H1 (cell line): Measurements from ENCODE around the gene NFKB1. TPM values are rescaled to one million over a fixed set of nuclear protein-coding genes. Genes with fewer than 3 reads are reported as not detected.

Source experiments
- CTCF ChIA-PET: fragments of 300-600 bp; sonication (Branson Sonifier 250); formaldehyde crosslinking; loops from one replicate; lab custom pipeline; 2021; ENCODE audit not compliant: partially characterized antibody; lab: Charles Lee
- POLR2A ChIA-PET: fragments of 300-600 bp; sonication (Branson Sonifier 250); formaldehyde crosslinking; loops from one replicate; lab custom pipeline; 2021; ENCODE audit warnings: inconsistent platforms; ENCODE audit not compliant: partially characterized antibody; lab: Charles Lee
- DNase-seq, 2 experiments: peaks; one replicate each; pipeline versions ENCODE4 v3.0.0 to v3.0.0-alpha.2; 2010 to 2022; ENCODE audit warnings: low spot score in 2 of 2, low read depth in 1 of 2, mixed read lengths in 1 of 2
- FAIRE-seq: peaks from 2 replicates; lab custom pipeline; 2011; peaks lifted over from hg19 to GRCh38; lab: Jason Lieb, UNC
- H2AFZ ChIP-seq: 2 replicates; pipeline ENCODE4 v1.8.1; 2012; ENCODE audit warnings: low read length, inconsistent platforms
- H2AK5ac ChIP-seq: 2 replicates; pipeline ENCODE4 v1.6.1; 2013; ENCODE audit warnings: low read depth, low read length
- H2BK120ac ChIP-seq: replicated peaks from 2 replicates; pipeline ENCODE3; 2013; ENCODE audit warnings: low read depth, low read length, inconsistent platforms
- H2BK12ac ChIP-seq: 2 replicates; pipeline ENCODE4 v1.6.1; 2013; ENCODE audit warnings: low read depth, low read length
- H2BK15ac ChIP-seq: 2 replicates; pipeline ENCODE4 v1.6.1; 2013; ENCODE audit warnings: low read length
- H2BK20ac ChIP-seq: 2 replicates; pipeline ENCODE4 v1.6.1; 2013; ENCODE audit warnings: low read length
- H2BK5ac ChIP-seq: 2 replicates; pipeline ENCODE4 v1.6.1; 2013; ENCODE audit warnings: low read depth, low read length
- H3K14ac ChIP-seq: 2 replicates; pipeline ENCODE4 v1.6.1; 2013; ENCODE audit warnings: inconsistent platforms; ENCODE audit not compliant: insufficient read length
- H3K18ac ChIP-seq: 2 replicates; pipeline ENCODE4 v1.6.1; 2013; ENCODE audit warnings: low read length; ENCODE audit errors: extremely low read depth
- H3K23ac ChIP-seq: 2 replicates; pipeline ENCODE4 v1.6.1; 2013; ENCODE audit warnings: inconsistent platforms; ENCODE audit not compliant: insufficient read length
- H3K23me2 ChIP-seq: 2 replicates; pipeline ENCODE4 v1.6.1; 2013; ENCODE audit warnings: low read depth, low read length
- H3K27ac ChIP-seq: 2 replicates; pipeline ENCODE4 v1.6.1; 2011; ENCODE audit warnings: low read depth, low read length, inconsistent platforms
- H3K27me3 ChIP-seq, 4 experiments: replicated peaks in 1 of 4; 1 replicate in 1 of 4; 2 replicates in 3 of 4; pipeline versions ENCODE4 v1.6.1 to v1.8.1; 2011 to 2013; ENCODE audit warnings: low read length in 3 of 4, mild to moderate bottlenecking in 3 of 4, inconsistent platforms in 2 of 4, mixed read lengths in 2 of 4, moderate library complexity in 1 of 4; ENCODE audit not compliant: control insufficient read depth in 3 of 4, insufficient read depth in 3 of 4; ENCODE audit errors: extremely low read depth in 1 of 4
- H3K36me3 ChIP-seq, 4 experiments: 2 replicates each; pipeline versions ENCODE4 v1.6.1 to v1.8.1; 2011 to 2013; ENCODE audit warnings: mild to moderate bottlenecking in 4 of 4, low read length in 3 of 4, moderate library complexity in 2 of 4, control low read depth in 1 of 4, inconsistent platforms in 1 of 4; ENCODE audit not compliant: insufficient read depth in 4 of 4, control insufficient read depth in 2 of 4
- H3K4ac ChIP-seq: replicated peaks from 2 replicates; pipeline ENCODE3; 2013; ENCODE audit warnings: low read length, low read depth, mixed read lengths, inconsistent platforms; ENCODE audit not compliant: insufficient read length
- H3K4me1 ChIP-seq, 4 experiments: replicated peaks in 1 of 4; 1 replicate in 1 of 4; 2 replicates in 3 of 4; pipeline versions ENCODE4 v1.6.1 to v1.8.1; 2011 to 2013; ENCODE audit warnings: low read length in 3 of 4, inconsistent platforms in 2 of 4, mixed read lengths in 1 of 4; ENCODE audit not compliant: insufficient read depth in 4 of 4, control insufficient read depth in 3 of 4
- H3K4me2 ChIP-seq, 2 experiments: 2 replicates each; pipeline versions ENCODE4 v1.6.1 to v1.8.1; 2011 to 2013; ENCODE audit warnings: low read depth in 2 of 2, low read length in 2 of 2, control low read depth in 1 of 2, inconsistent platforms in 1 of 2, mild to moderate bottlenecking in 1 of 2; ENCODE audit not compliant: insufficient read depth in 1 of 2
- H3K4me3 ChIP-seq, 4 experiments: fragments of 200-600, 300-600 bp in 1 of 4; sonication (generic), shearing (Covaris generic), sonication (Bioruptor Twin) in 1 of 4; 2 replicates each; pipeline versions ENCODE4 v1.5.1 to v1.8.1; 2011 to 2016; ENCODE audit warnings: low read length in 4 of 4, low read depth in 3 of 4, control low read depth in 2 of 4, inconsistent platforms in 2 of 4, mild to moderate bottlenecking in 2 of 4, mixed read lengths in 1 of 4, moderate library complexity in 1 of 4; ENCODE audit not compliant: insufficient read depth in 2 of 4; ENCODE audit errors: extremely low read depth in 1 of 4
- H3K56ac ChIP-seq: replicated peaks from 2 replicates; pipeline ENCODE3; 2013; ENCODE audit warnings: low read depth, mild to moderate bottlenecking, mixed read lengths, low read length, inconsistent platforms; ENCODE audit not compliant: insufficient read length
- H3K79me1 ChIP-seq: 2 replicates; pipeline ENCODE4 v1.6.1; 2013; ENCODE audit warnings: low read depth, low read length, control low read depth
- H3K79me2 ChIP-seq, 2 experiments: 2 replicates each; pipeline versions ENCODE4 v1.6.1 to v1.8.1; 2012 to 2013; ENCODE audit warnings: low read length in 2 of 2, mild to moderate bottlenecking in 2 of 2, inconsistent platforms in 1 of 2; ENCODE audit not compliant: insufficient read depth in 2 of 2, control insufficient read depth in 1 of 2
- H3K9ac ChIP-seq, 4 experiments: replicated peaks in 1 of 4; 1 replicate in 1 of 4; 2 replicates in 3 of 4; pipeline versions ENCODE4 v1.6.1 to v1.8.1; 2011 to 2013; ENCODE audit warnings: low read depth in 3 of 4, low read length in 3 of 4, control low read depth in 2 of 4, mild to moderate bottlenecking in 2 of 4, moderate library complexity in 2 of 4, inconsistent platforms in 1 of 4; ENCODE audit errors: extremely low read depth in 1 of 4
- H3K9me3 ChIP-seq, 2 experiments: 2 replicates each; pipeline versions ENCODE4 v1.6.1 to v1.8.1; 2012 to 2013; ENCODE audit warnings: mild to moderate bottlenecking in 2 of 2, moderate library complexity in 2 of 2, control low read depth in 1 of 2, inconsistent platforms in 1 of 2, low read depth in 1 of 2, low read length in 1 of 2, mixed read lengths in 1 of 2; ENCODE audit not compliant: insufficient read depth in 2 of 2
- H4K20me1 ChIP-seq, 2 experiments: replicated peaks in 1 of 2; 2 replicates each; pipeline versions ENCODE3 to v1.8.1; 2011 to 2013; ENCODE audit warnings: inconsistent platforms in 2 of 2, low read length in 2 of 2, mild to moderate bottlenecking in 1 of 2; ENCODE audit not compliant: insufficient read depth in 2 of 2, control insufficient read depth in 1 of 2
- H4K5ac ChIP-seq: 2 replicates; pipeline ENCODE4 v1.6.1; 2013; ENCODE audit warnings: low read length, low read depth, mixed read lengths, inconsistent platforms; ENCODE audit not compliant: insufficient read length
- H4K8ac ChIP-seq: 2 replicates; pipeline ENCODE4 v1.8.0; 2013; ENCODE audit warnings: mild to moderate bottlenecking, moderate library complexity, low read length, inconsistent platforms; ENCODE audit not compliant: insufficient read depth; ENCODE audit errors: extremely low read depth
- H4K91ac ChIP-seq: replicated peaks from 2 replicates; pipeline ENCODE3; 2013; ENCODE audit warnings: low read length, mixed read lengths, inconsistent platforms; ENCODE audit not compliant: insufficient read length
- SP1 ChIP-seq: IDR thresholded peaks from 2 replicates; pipeline ENCODE4 v1.6.1; 2011; ENCODE audit warnings: low read depth, low read length
- WGBS, 2 experiments: shearing (Covaris generic) in 1 of 2; methylation state at CpG; one replicate each; pipeline versions ENCODE4 v1.1.6 to v1.1.7; 2013 to 2015; ENCODE audit warnings: low lambda C conversion rate in 2 of 2, mixed read lengths in 2 of 2, inconsistent platforms in 1 of 2, low coverage in 1 of 2, missing lambda C conversion rate in 1 of 2; ENCODE audit not compliant: insufficient replicate concordance in 2 of 2, insufficient coverage in 1 of 2, insufficient read length in 1 of 2; ENCODE audit errors: extremely low coverage in 1 of 2, missing lambda C conversion rate in 1 of 2; 5-methylcytosine and 5-hydroxymethylcytosine counted together
- polyA plus RNA-seq, 7 experiments: library from polyadenylated mRNA; depleted of rRNA in 3 of 7; stranded (reverse) in 5 of 7; unstranded in 2 of 7; fragments of >200 nt in 5 of 7; fragments of 200-250 nt in 2 of 7; gene quantifications; 1 replicate in 5 of 7; 2 replicates in 1 of 7; 4 replicates in 1 of 7; pipeline versions ENCODE4 v1.2.1 to v1.2.3, GENCODE V29; 2011 to 2013; ENCODE audit warnings: missing spikeins in 2 of 7, mixed read lengths in 2 of 7
- total RNA-seq: library from RNA; stranded (reverse); fragmentation: NEBNext Ultra II Directional; extraction: Animal tissue kit (Norgen Biotek cat#: 25700); gene quantifications from 2 replicates; pipeline ENCODE4 v1.2.1, GENCODE V29; 2021

NFKB1 gene
- total and polyA plus RNA-seq, 2 of the 8 experiments (the other 6 are each of a cell fraction or from before 2014, with no cell fraction given) = 2.9 to 6.8 TPM

DNA sequence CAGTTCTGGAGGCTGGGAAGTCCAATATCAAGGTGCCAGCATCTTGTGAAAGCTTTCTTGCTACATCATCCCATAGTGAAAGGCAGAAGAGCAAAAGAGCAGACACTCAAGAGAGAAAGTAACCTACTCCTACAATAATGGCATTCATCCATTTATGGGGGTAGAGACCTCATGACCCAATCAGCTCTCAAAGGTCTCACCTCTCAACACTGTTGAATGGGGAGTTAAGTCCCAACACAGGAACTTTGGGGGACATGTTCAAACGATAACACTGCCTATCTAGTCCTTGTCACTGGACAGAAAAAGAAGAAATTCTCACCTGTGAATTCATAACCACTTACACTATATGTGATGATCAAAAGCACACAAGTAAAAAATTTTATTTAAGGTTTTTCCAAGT, 6.6 kb upstream of the NFKB1 start:
- FAIRE-seq (no peak), DNase-seq (no peak)
- H3K56ac ChIP-seq = no peak overlapping the region
- no peak overlapping the region for H3K9ac ChIP-seq
- no peak for TF ChIP-seq SP1
- H2AFZ ChIP-seq = no peak overlapping the region
- no peak overlapping the region for H4K5ac ChIP-seq
- no peak overlapping the region for H2BK5ac ChIP-seq
- CTCF ChIA-PET = interaction anchor here (0.8 kb wide), 1 partner anchor 130 kb away, joined by 3 read pairs; no protein-coding TSS in a partner anchor
- no peaks in the 10 kb centered on the region for H3K79me2 ChIP-seq
- H3K4me1 ChIP-seq = no peaks in the 10 kb centered on the region
- no peak overlapping the region for H3K23ac ChIP-seq
- no peaks in the 10 kb centered on the region for H4K20me1 ChIP-seq
- H2BK120ac ChIP-seq = no peak overlapping the region
- H3K9me3 ChIP-seq = no peaks in the 10 kb centered on the region
- H3K23me2 ChIP-seq = no peaks in the 10 kb centered on the region
- no peaks in the 10 kb centered on the region for H3K27me3 ChIP-seq
- no peak overlapping the region for H3K4me2 ChIP-seq
- H3K4ac ChIP-seq = no peak overlapping the region
- no peaks in the 10 kb centered on the region for H3K79me1 ChIP-seq
- H3K18ac ChIP-seq = no peak overlapping the region
- no peak overlapping the region for H4K91ac ChIP-seq
- no peak overlapping the region for H3K27ac ChIP-seq
- no peak overlapping the region for H3K4me3 ChIP-seq
- H2BK20ac ChIP-seq = no peak overlapping the region
- H4K8ac ChIP-seq = no peak overlapping the region
- H2AK5ac ChIP-seq = no peak overlapping the region
- H3K14ac ChIP-seq = no peak overlapping the region
- 83% methylated on average over 1 of the region's 1 CpG; no CpG with 5 or more reads in 1 of the 2 experiments for WGBS, 2 experiments
- POLR2A ChIA-PET = no interaction called here
- no peak overlapping the region for H2BK12ac ChIP-seq
- H2BK15ac ChIP-seq = no peak overlapping the region
- no peaks in the 10 kb centered on the region for H3K36me3 ChIP-seq
